ENCODE data around the gene BCAP29. TPM values are rescaled to one million over a fixed set of nuclear protein-coding genes. Genes with fewer than 3 reads are reported as not detected.

Gene BCAP29
- total and polyA plus RNA-seq, 9 of the 15 experiments (the other 6 are each of a cell fraction or from before 2014, with no cell fraction given): 63.4 to 137 (median 79.7) TPM

DNA sequence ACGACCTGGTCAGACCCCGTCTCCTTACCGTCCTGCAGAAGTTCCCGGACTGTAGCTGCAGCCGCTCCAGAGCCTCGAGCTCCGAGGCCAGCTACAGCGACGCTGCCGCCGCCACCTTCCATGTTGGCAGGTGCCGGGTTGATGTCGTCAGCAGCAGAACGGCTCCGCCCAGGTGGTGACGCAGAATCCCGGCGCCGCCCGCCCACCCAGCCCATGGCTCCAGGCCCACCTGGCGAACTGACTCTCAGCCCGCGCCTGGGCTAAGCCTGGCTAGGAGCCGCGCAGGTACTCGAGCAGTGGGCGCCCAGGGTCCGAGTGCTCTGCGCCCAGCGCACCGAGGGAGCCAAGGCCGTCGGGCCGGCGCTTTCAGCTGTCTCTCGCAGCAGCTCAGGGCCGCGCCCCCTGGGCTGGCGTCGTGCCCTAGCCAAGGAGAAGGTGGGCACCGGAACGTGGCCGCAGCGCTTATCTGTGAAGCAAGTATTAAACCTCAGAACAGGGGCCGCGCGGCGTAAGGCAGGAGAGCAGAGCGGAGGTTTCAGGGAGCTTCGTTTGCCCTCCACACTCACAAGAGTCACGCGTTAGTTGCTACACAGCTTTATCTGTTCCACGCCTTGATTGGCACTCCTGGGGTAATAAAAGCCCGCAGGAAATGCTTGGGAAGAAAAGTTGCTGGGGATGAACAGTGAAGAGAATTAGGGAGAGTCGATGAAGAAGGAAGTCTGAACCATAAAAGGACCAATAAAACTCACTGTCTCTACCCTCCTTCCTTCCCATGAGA, 16.1 kb upstream of the BCAP29 start, which contains the start of the genes COG5 and DUS4L (continued):
- TF ChIP-seq CUX1 (CRISPR knock-in tag; IDR thresholded peaks at IDR 0.05) (peak; percentile 75; the same call in 1 of the 2 replicates), ZBTB5 (IDR thresholded peaks at IDR 0.05) (no peak), OTX1 (CRISPR knock-in tag; IDR thresholded peaks at IDR 0.05) (peak; percentile 33; the same call in 1 of the 2 replicates), ZNF609 (CRISPR knock-in tag; IDR thresholded peaks at IDR 0.05; ENCODE audit: borderline replicate concordance) (no peak), KLF16 (IDR thresholded peaks at IDR 0.05) (no peak), ZNF583 (CRISPR knock-in tag; IDR thresholded peaks at IDR 0.05) (peak; percentile 39; the same call in 1 of the 2 replicates), ZNF324 (CRISPR knock-in tag; IDR thresholded peaks at IDR 0.05) (no peak), MEIS2 (IDR thresholded peaks at IDR 0.05; ENCODE audit: partially characterized antibody) (peak; percentile 18), BRCA1 (IDR thresholded peaks at IDR 0.05) (no peak), BRCA1 (CRISPR knock-in tag; IDR thresholded peaks at IDR 0.05) (no peak), MCM3 (IDR thresholded peaks at IDR 0.05) (no peak), ARID1B (IDR thresholded peaks at IDR 0.05) (peak; percentile 30; the same call in 1 of the 2 replicates), BCOR (IDR thresholded peaks at IDR 0.05) (no peak; the same call in 1 of the 2 replicates)
- TF ChIP-seq, protein P1, sequence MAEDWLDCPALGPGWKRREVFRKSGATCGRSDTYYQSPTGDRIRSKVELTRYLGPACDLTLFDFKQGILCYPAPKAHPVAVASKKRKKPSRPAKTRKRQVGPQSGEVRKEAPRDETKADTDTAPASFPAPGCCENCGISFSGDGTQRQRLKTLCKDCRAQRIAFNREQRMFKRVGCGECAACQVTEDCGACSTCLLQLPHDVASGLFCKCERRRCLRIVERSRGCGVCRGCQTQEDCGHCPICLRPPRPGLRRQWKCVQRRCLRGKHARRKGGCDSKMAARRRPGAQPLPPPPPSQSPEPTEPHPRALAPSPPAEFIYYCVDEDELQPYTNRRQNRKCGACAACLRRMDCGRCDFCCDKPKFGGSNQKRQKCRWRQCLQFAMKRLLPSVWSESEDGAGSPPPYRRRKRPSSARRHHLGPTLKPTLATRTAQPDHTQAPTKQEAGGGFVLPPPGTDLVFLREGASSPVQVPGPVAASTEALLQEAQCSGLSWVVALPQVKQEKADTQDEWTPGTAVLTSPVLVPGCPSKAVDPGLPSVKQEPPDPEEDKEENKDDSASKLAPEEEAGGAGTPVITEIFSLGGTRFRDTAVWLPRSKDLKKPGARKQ (CRISPR knock-in tag; IDR thresholded peaks at IDR 0.05): no peak; the same call in 1 of the 2 replicates
